ENCODE results near the gene RAI1. TPM values are rescaled to one million over a fixed set of nuclear protein-coding genes. Genes with fewer than 3 reads are reported as not detected.

The RAI1 gene
- total and polyA plus RNA-seq, 2 of the 13 experiments (the other 11 are each of a cell fraction or from before 2014, with no cell fraction given) = 3.4 to 5.2 TPM

- TF ChIP-seq CEBPZ (IDR thresholded peaks at IDR 0.05; ENCODE audit: low read length) = no peak
- no peak for TF ChIP-seq ZNF564 (CRISPR knock-in tag; IDR thresholded peaks at IDR 0.05)
- TF ChIP-seq PAX8 (CRISPR knock-in tag; IDR thresholded peaks at IDR 0.05; ENCODE audit: borderline replicate concordance) = no peak
Measured at GRCh38 chr17:17730250-17730935, 49.1 kb downstream of the RAI1 start (continued).

- ChIA-PET CTCF (ENCODE audit: low intra/inter-chr PET ratio, low total read pairs) (no interaction called here), POLR2A (no interaction called here)
- no peaks in the 10 kb centered on the region for H3K9me3 ChIP-seq (ENCODE audit: low read length)
- H3K4me1 ChIP-seq (ENCODE audit: insufficient read depth, low read length) = peaks cover 5% of the 10 kb centered on the region; the same call in 1 of the 2 replicates
- BruUV-seq (replicated peaks) = no TSS peak
- no peaks in the 10 kb centered on the region for H3K27me3 ChIP-seq (ENCODE audit: control insufficient read depth in 1 of 2, insufficient read depth in 2 of 2, low read length in 2 of 2)
- no peak for ATAC-seq
- H3K36me3 ChIP-seq (replicated peaks in 1 of 2; ENCODE audit: control insufficient read depth in 1 of 2, insufficient read depth in 2 of 2, low read length in 2 of 2) = peaks cover 8 to 16% of the 10 kb centered on the region in 2 experiments
- H3K9ac ChIP-seq (ENCODE audit: insufficient read depth, low read depth, low read length) = no peak overlapping the region
- peaks cover 20% of the 10 kb centered on the region for H3K79me2 ChIP-seq (ENCODE audit: insufficient read depth, low read length)
- H3K4me3 ChIP-seq (replicated peaks in 1 of 3; ENCODE audit: insufficient read depth in 1 of 3, low read depth in 2 of 3, low read length in 3 of 3) = no peak overlapping the region
- H3K4me2 ChIP-seq (ENCODE audit: low read depth, low read length) = no peak overlapping the region
- no peak for FAIRE-seq
- DNase-seq (ENCODE audit: low spot score) = no peak
- 93% methylated on average over 4 of the region's 4 CpGs for WGBS (ENCODE audit: low lambda C conversion rate)
- in situ Hi-C loops (cut with HindIII; ENCODE audit: extremely low pct_ligation_motif_present, low pct_unique_long_range_greater_than_20kb) (no loop called here), intact Hi-C loops (cut with micrococcal nuclease; ENCODE audit: unreplicated experiment) (no loop called here)
- H2AFZ ChIP-seq (ENCODE audit: low read length) = no peak overlapping the region
- H4K20me1 ChIP-seq (ENCODE audit: insufficient read depth, low read length) = peaks cover 33% of the 10 kb centered on the region
- no peak overlapping the region for H3K27ac ChIP-seq (ENCODE audit: extremely low read length, insufficient read depth, low read length)
- TF ChIP-seq TBX2 (CRISPR knock-in tag; IDR thresholded peaks at IDR 0.05; ENCODE audit: borderline replicate concordance) = no peak
- TF ChIP-seq ZNF362 (CRISPR knock-in tag; IDR thresholded peaks at IDR 0.05; ENCODE audit: borderline replicate concordance) = no peak
- no peak for TF ChIP-seq ZC3H4 (CRISPR knock-in tag; IDR thresholded peaks at IDR 0.05; ENCODE audit: borderline replicate concordance)
- TF ChIP-seq PRDM4 (CRISPR knock-in tag; IDR thresholded peaks at IDR 0.05; ENCODE audit: borderline replicate concordance) = no peak
- TF ChIP-seq ZSCAN30 (CRISPR knock-in tag; IDR thresholded peaks at IDR 0.05) = no peak
- TF ChIP-seq RERE (CRISPR knock-in tag; IDR thresholded peaks at IDR 0.05; ENCODE audit: low read depth) = no peak
Measured at GRCh38 chr17:17732444-17732843, 51.2 kb downstream of the RAI1 start.

All from HepG2 (cell line).